ENCODE data around the gene EGF.
"Not testable (repeated sequence)": the region's sequence is repeated elsewhere in the genome, so short reads cannot be mapped to it uniquely, and the experiment has no call there.

The EGF gene

GRCh38 chr4:109915385-109916026, 2.8 kb downstream of the EGF start:
- no peak for FAIRE-seq

GRCh38 chr4:109916027-109916409, 3.3 kb downstream of the EGF start:
- FAIRE-seq, result no peak

GRCh38 chr4:109921384-109921808, 8.7 kb downstream of the EGF start:
- no peak for FAIRE-seq

- FAIRE-seq, result no peak
Measured at GRCh38 chr4:109925396-109925795, 12.7 kb downstream of the EGF start.

GRCh38 chr4:109928327-109929045, 15.8 kb downstream of the EGF start:
- FAIRE-seq, result no peak

GRCh38 chr4:109930464-109930863, 17.8 kb downstream of the EGF start:
- FAIRE-seq, result no peak

- no peak for FAIRE-seq
Measured at GRCh38 chr4:109930872-109931271, 18.2 kb downstream of the EGF start.

- FAIRE-seq, result no peak
Measured at GRCh38 chr4:109931318-109931717, 18.6 kb downstream of the EGF start.

GRCh38 chr4:109937352-109937751, 24.7 kb downstream of the EGF start:
- not testable (repeated sequence) for FAIRE-seq

- no peak for FAIRE-seq
Measured at GRCh38 chr4:109939190-109939589, 26.5 kb downstream of the EGF start.

- FAIRE-seq, result no peak
Measured at GRCh38 chr4:109942292-109942926, 29.7 kb downstream of the EGF start.

GRCh38 chr4:109943745-109944144, 31.1 kb downstream of the EGF start:
- no peak for FAIRE-seq

GRCh38 chr4:109944591-109944990, 31.9 kb downstream of the EGF start:
- FAIRE-seq, result no peak

- FAIRE-seq, result no peak
Measured at GRCh38 chr4:109945056-109945455, 32.4 kb downstream of the EGF start.

GRCh38 chr4:109946120-109946519, 33.4 kb downstream of the EGF start:
- no peak for FAIRE-seq

- FAIRE-seq, result no peak
Measured at GRCh38 chr4:109947457-109947856, 34.8 kb downstream of the EGF start.

GRCh38 chr4:109947918-109948317, 35.2 kb downstream of the EGF start:
- FAIRE-seq, result no peak

GRCh38 chr4:109949099-109949718, 36.5 kb downstream of the EGF start:
- not testable (repeated sequence) for FAIRE-seq

GRCh38 chr4:109952612-109953011, 39.9 kb downstream of the EGF start:
- no peak for FAIRE-seq

GRCh38 chr4:109953556-109953955, 40.9 kb downstream of the EGF start:
- FAIRE-seq, result no peak

GRCh38 chr4:109955146-109955545, 42.5 kb downstream of the EGF start:
- FAIRE-seq, result no peak

- FAIRE-seq, result no peak
Measured at GRCh38 chr4:109957227-109957626, 44.5 kb downstream of the EGF start.

- no peak for FAIRE-seq
Measured at GRCh38 chr4:109959195-109959594, 46.5 kb downstream of the EGF start.

- FAIRE-seq, result no peak
Measured at GRCh38 chr4:109962401-109962800, 49.7 kb downstream of the EGF start.

All from G401.6 (cell line).